ENCODE results near the gene SLX9.

GRCh38 chr21:44901391-44902074, 38.3 kb upstream of the SLX9 start:
- TF ChIP-seq EZH2phosphoT487 (IDR thresholded peaks at IDR 0.05; ENCODE audit: insufficient read depth, low read depth) (no peak), EZH2 (IDR thresholded peaks at IDR 0.05; ENCODE audit: insufficient read depth, poor library complexity, severe bottlenecking) (no peak)

Data from GM23248 (cell line).